GM12878 (cell line): Measurements from ENCODE around the gene CCDC110. TPM values are rescaled to one million over a fixed set of nuclear protein-coding genes. Genes with fewer than 3 reads are reported as not detected.

ENCODE experiments used
- ATAC-seq: fragments of 200-7000 bp; cut with Tn5 transposase; 3 replicates; pipeline ENCODE4 v1.9.1; 2020; ENCODE audit warnings: mild to moderate bottlenecking, moderate library complexity
- BruUV-seq: library from RNA; stranded (reverse); fragments of 400-500 nt; replicated peaks from 2 replicates; lab custom pipeline; 2021; lab: Mats Ljungman, UMichigan
- CTCF ChIA-PET: fragments of 300-600 bp; sonication (Branson Sonifier 250); formaldehyde crosslinking; extraction: SDS; loops from one replicate; lab custom pipeline; 2021; ENCODE audit warnings: inconsistent platforms; lab: Yijun Ruan, JAX
- POLR2A ChIA-PET: fragments of 350-600 bp; formaldehyde crosslinking; extraction: SDS; loops from one replicate; lab custom pipeline; 2021; ENCODE audit warnings: inconsistent platforms; lab: Charles Lee
- RAD21 ChIA-PET: fragments of 300-600 bp; sonication (Branson Sonifier 250); formaldehyde crosslinking; loops from one replicate; lab custom pipeline; 2023; ENCODE audit warnings: antibody characterized with exemption; ENCODE audit not compliant: unreplicated experiment; lab: Charles Lee
- SMC1A ChIA-PET: fragments of 300-600 bp; sonication (Branson Sonifier 250); formaldehyde crosslinking; loops from one replicate; lab custom pipeline; 2023; ENCODE audit not compliant: unreplicated experiment, uncharacterized antibody; lab: Charles Lee
- DNase-seq: peaks from one replicate; pipeline ENCODE4 v3.0.0-alpha.2; 2011; ENCODE audit warnings: low read depth, low spot score
- FAIRE-seq: peaks from 3 replicates; lab custom pipeline; 2011; peaks lifted over from hg19 to GRCh38; lab: Jason Lieb, UNC
- H2AFZ ChIP-seq: 2 replicates; pipeline ENCODE4 v1.6.0; 2011; ENCODE audit warnings: low read depth, low read length, control low read depth; ENCODE audit not compliant: control insufficient read depth
- H3K27ac ChIP-seq: 2 replicates; pipeline ENCODE4 v1.5.1; 2011; ENCODE audit warnings: control low read depth; ENCODE audit not compliant: control insufficient read depth, insufficient read depth
- H3K27me3 ChIP-seq, 2 experiments: replicated peaks in 1 of 2; 2 replicates each; pipeline versions ENCODE4 v1.6.0 to v1.6.1; 2011; ENCODE audit warnings: low read length in 1 of 2; ENCODE audit not compliant: control insufficient read depth in 2 of 2, insufficient read depth in 2 of 2
- H3K36me3 ChIP-seq, 2 experiments: 2 replicates each; pipeline ENCODE4 v1.5.1; 2011; ENCODE audit warnings: low read length in 1 of 2; ENCODE audit not compliant: control insufficient read depth in 2 of 2, insufficient read depth in 2 of 2
- H3K4me1 ChIP-seq: 2 replicates; pipeline ENCODE4 v1.6.1; 2011; ENCODE audit warnings: mild to moderate bottlenecking, low read length, moderate library complexity, mixed read lengths; ENCODE audit not compliant: control insufficient read depth, insufficient read depth
- H3K4me2 ChIP-seq: 2 replicates; pipeline ENCODE4 v1.6.0; 2011; ENCODE audit warnings: control low read depth; ENCODE audit not compliant: control insufficient read depth, insufficient read depth
- H3K4me3 ChIP-seq: fragments of 200-600 bp; sonication (generic); 2 replicates; pipeline ENCODE4 v1.5.1; 2016
- H3K79me2 ChIP-seq: 2 replicates; pipeline ENCODE4 v1.6.0; 2011; ENCODE audit warnings: low read length; ENCODE audit not compliant: control insufficient read depth, insufficient read depth
- H3K9ac ChIP-seq: 2 replicates; pipeline ENCODE4 v1.8.0; 2011; ENCODE audit warnings: low read length, control low read depth, mixed read lengths; ENCODE audit not compliant: control insufficient read depth, insufficient read depth
- H3K9me3 ChIP-seq: replicated peaks from 3 replicates; pipeline ENCODE4 v1.5.1; 2011; ENCODE audit warnings: mild to moderate bottlenecking, low read length; ENCODE audit not compliant: control insufficient read depth, insufficient read depth
- H4K20me1 ChIP-seq: 2 replicates; pipeline ENCODE4 v1.6.0; 2011; ENCODE audit not compliant: control insufficient read depth, insufficient read depth
- BHLHE40 ChIP-seq, 2 experiments: fragments of 450-650 bp in 1 of 2; IDR thresholded peaks; 2 replicates each; pipeline ENCODE4 v1.6.1; 2011 to 2017; ENCODE audit warnings: low read depth in 2 of 2, borderline replicate concordance in 1 of 2, improper control_type of control experiment in 1 of 2, low read length in 1 of 2, mild to moderate bottlenecking in 1 of 2
- HDAC6 ChIP-seq: fragments of 200-600 bp; sonication (generic); IDR thresholded peaks from one replicate; pipeline ENCODE4 v1.8.0; 2017; ENCODE audit warnings: antibody characterized with exemption; ENCODE audit not compliant: unreplicated experiment
- RELA ChIP-seq: fragments of 450-650 bp; IDR thresholded peaks from 2 replicates; pipeline ENCODE4 v1.8.0; 2014; ENCODE audit warnings: borderline replicate concordance; ENCODE audit not compliant: partially characterized antibody
- RUNX3 ChIP-seq: IDR thresholded peaks from 2 replicates; pipeline ENCODE4 v1.6.1; 2012; ENCODE audit warnings: low read length, inconsistent platforms
- SMARCA5 ChIP-seq: fragments of 450-650 bp; IDR thresholded peaks from 2 replicates; pipeline ENCODE4 v1.6.1; 2017; ENCODE audit warnings: mild to moderate bottlenecking
- TARDBP ChIP-seq: IDR thresholded peaks from 2 replicates; pipeline ENCODE4 v1.6.1; 2016; ENCODE audit warnings: borderline replicate concordance
- ZNF207 ChIP-seq: fragments of 450-650 bp; IDR thresholded peaks from 2 replicates; pipeline ENCODE4 v1.6.1; 2014; ENCODE audit warnings: antibody characterized with exemption, mild to moderate bottlenecking, borderline replicate concordance
- WGBS: methylation state at CpG from one replicate; pipeline ENCODE4 v1.1.6; 2016; ENCODE audit warnings: low lambda C conversion rate; ENCODE audit not compliant: insufficient replicate concordance, insufficient coverage; ENCODE audit errors: missing lambda C conversion rate; 5-methylcytosine and 5-hydroxymethylcytosine counted together
- in situ Hi-C: fragments of 300-500 bp; cut with MboI; formaldehyde crosslinking; loops from 9 replicates; pipeline ENCODE4 v1.14.3; 2018; ENCODE audit warnings: mixed read lengths
- intact Hi-C: fragments of 100-400 bp; cut with micrococcal nuclease; formaldehyde crosslinking; loops from one replicate; pipeline ENCODE4 v1.14.2; 2022; ENCODE audit not compliant: unreplicated experiment
- polyA plus RNA-seq, 11 experiments: library from polyadenylated mRNA; depleted of rRNA in 4 of 11; unstranded in 6 of 11; stranded (reverse) in 5 of 11; fragments of >200 nt; fragmentation: Nextera tagmentation in 4 of 11; fragmentation: Illumina TruSeq in 1 of 11; extraction: Ambion mirVana in 4 of 11; extraction: Trizol in 1 of 11; gene quantifications; 1 replicate in 1 of 11; 2 replicates in 10 of 11; pipeline versions ENCODE4 v1.2.1 to v1.2.3, GENCODE V29; 2011 to 2016; ENCODE audit warnings: inconsistent platforms in 2 of 11, missing spikeins in 2 of 11, low read depth in 1 of 11
- total RNA-seq, 4 experiments: library from RNA; depleted of rRNA in 3 of 4; stranded (reverse); fragments of >200 nt in 3 of 4; fragmentation: Illumina TruSeq in 1 of 4; extraction: Trizol in 1 of 4; gene quantifications; 2 replicates each; pipeline versions ENCODE4 v1.2.1 to v1.2.3, GENCODE V29; 2013 to 2021

Gene CCDC110
- total and polyA plus RNA-seq, 10 of the 15 experiments (the other 5 are each of a cell fraction or from before 2014, with no cell fraction given), result 0.85 to 3.1 (median 2.1) TPM; not detected in 1

DNA sequence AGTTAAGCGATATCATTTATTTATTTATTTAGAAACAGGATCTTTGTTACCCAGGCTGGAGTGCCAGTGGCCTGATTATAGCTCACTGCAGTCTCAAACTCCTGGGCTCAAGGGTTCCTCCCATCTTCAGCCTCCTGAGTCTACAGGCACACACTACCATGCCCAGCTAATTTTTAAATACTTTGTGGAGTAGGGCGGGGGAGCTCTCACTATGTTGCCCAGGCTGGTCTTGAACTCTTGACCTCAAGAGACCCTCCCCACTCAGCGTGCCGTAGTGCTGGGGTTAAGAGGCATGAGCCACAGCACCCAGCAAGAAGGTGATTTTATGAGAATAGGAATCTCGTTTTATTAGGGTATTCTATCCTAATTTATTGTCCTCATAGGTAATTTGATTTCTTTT is 41.9 kb downstream of the CCDC110 start (continued):
- TF ChIP-seq ZNF207, result no peak
- TF ChIP-seq TARDBP, result no peak
- TF ChIP-seq HDAC6, result no peak
- TF ChIP-seq RUNX3, result no peak
- TF ChIP-seq, all 136 proteins: peak for 0

DNA sequence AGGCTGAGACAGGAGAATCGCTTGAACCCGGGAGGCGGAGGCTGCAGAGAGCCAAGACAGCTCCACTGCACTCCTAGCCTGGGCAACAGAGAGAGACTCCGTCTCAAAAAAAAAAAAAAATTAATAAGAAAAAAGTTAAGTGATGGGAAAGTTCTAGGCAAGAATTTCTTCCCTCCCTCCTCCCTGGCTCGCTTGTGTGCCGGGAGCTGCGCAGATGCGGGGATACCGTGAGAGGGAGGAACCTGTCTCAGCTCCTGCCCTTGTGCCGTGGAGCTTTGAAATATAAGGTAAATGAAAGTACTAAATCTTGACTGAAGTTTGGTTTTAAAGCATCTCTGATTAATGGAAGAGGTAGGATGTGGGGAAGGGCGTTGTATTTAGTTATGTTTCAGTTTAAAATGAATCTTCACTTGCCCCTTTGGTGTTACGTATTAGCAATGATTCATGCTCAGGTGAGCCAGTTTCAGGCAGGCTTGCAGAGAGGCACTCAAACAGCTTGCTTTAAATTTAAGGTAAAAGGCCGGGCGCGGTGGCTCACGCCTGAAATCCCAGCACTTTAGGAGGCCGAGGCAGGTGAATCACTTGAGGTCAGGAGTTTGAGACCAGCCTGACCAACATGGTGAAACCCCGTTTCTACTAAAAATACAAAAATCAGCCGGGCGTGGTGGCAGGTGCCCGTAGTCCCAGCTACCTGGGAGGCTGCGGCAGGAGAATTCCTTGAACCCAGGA is 44.4 kb downstream of the CCDC110 start:
- ChIA-PET RAD21 (interaction anchor here (1.2 to 3.3 kb wide), 4 partner anchors 10 to 242 kb away, joined by 3 to 21 read pairs (median 4); no protein-coding TSS in a partner anchor), POLR2A (interaction anchor here (0.7 to 4.0 kb wide), 3 partner anchors 24 to 593 kb away, joined by 3 to 37 read pairs (median 3); partner anchors contain the start of genes ANKRD37 and LRP2BP), SMC1A (interaction anchor here (0.9 to 3.5 kb wide), 5 partner anchors 22 to 50 kb away, joined by 3 to 25 read pairs (median 4); partner anchors contain the start of genes ANKRD37 and LRP2BP), CTCF (interaction anchor here (1.1 to 1.4 kb wide), 2 partner anchors 10 to 29 kb away, joined by 3 to 4 read pairs; no protein-coding TSS in a partner anchor)
- Histone ChIP-seq H3K4me1 (no peaks in the 10 kb centered on the region), H3K9me3 (no peaks in the 10 kb centered on the region), H3K9ac (no peak overlapping the region), H3K4me2 (no peak overlapping the region), H3K27me3 (no peaks in the 10 kb centered on the region), H4K20me1 (no peaks in the 10 kb centered on the region), H3K27ac (no peak overlapping the region), H3K36me3 (0 out of 4 replicates have a peak, but pooled peaks cover 0 to under 1% of the 10 kb centered on the region in 2 experiments), H3K79me2 (peaks cover 15% of the 10 kb centered on the region), H3K4me3 (no peak overlapping the region), H2AFZ (no peak overlapping the region)
- no peak for DNase-seq
- WGBS, result 76% methylated on average over 21 of the region's 22 CpGs
- no TSS peak for BruUV-seq
- FAIRE-seq, result no peak
- TF ChIP-seq BHLHE40 (IDR thresholded peaks at IDR 0.05; ENCODE audit: borderline replicate concordance in 1 of 2, low read depth in 2 of 2, low read length in 1 of 2) (no peak), SMARCA5 (no peak), RELA (no peak)
- intact Hi-C loops, result no loop called here
- no peak for ATAC-seq
- in situ Hi-C loops, result no loop called here
